Spleen (tissue), 11 donors: ENCODE results near the gene CFI. TPM values are rescaled to one million over a fixed set of nuclear protein-coding genes. Genes with fewer than 3 reads are reported as not detected.

Source experiments
- DNase-seq: peaks from one replicate; pipeline ENCODE4 v3.0.0-alpha.2; 2020
- H3K27ac ChIP-seq, 8 donors: fragments of 200-600 bp; sonication (generic) in 7 of 8; 1 replicate in 4 of 8; 2 replicates in 4 of 8; pipeline versions ENCODE4 v1.5.0 to v1.8.0; 2016 to 2021; ENCODE audit warnings: inconsistent platforms in 4 of 8, mild to moderate bottlenecking in 4 of 8, moderate library complexity in 1 of 8
- H3K27me3 ChIP-seq, 7 donors: fragments of 200-600 bp; sonication (generic) in 6 of 7; replicated peaks in 1 of 7; 1 replicate in 4 of 7; 2 replicates in 3 of 7; pipeline versions ENCODE4 v1.5.0 to v1.8.0; 2016 to 2021; ENCODE audit warnings: inconsistent platforms in 3 of 7, mild to moderate bottlenecking in 1 of 7
- H3K36me3 ChIP-seq, 6 donors: fragments of 200-600 bp; sonication (generic) in 5 of 6; 1 replicate in 4 of 6; 2 replicates in 2 of 6; pipeline versions ENCODE4 v1.5.0 to v1.8.0; 2016 to 2021; ENCODE audit warnings: inconsistent platforms in 2 of 6
- H3K4me1 ChIP-seq, 6 donors: fragments of 200-600 bp; sonication (generic) in 5 of 6; 1 replicate in 3 of 6; 2 replicates in 3 of 6; pipeline versions ENCODE4 v1.5.0 to v1.8.0; 2016 to 2021; ENCODE audit warnings: inconsistent platforms in 3 of 6
- H3K4me3 ChIP-seq, 8 donors: fragments of 200-600 bp; sonication (generic) in 7 of 8; 1 replicate in 4 of 8; 2 replicates in 4 of 8; pipeline versions ENCODE4 v1.5.0 to v1.8.0; 2016 to 2021; ENCODE audit warnings: inconsistent platforms in 4 of 8, mild to moderate bottlenecking in 4 of 8, moderate library complexity in 2 of 8
- H3K9me3 ChIP-seq, 8 donors: fragments of 200-600 bp; sonication (generic) in 7 of 8; 1 replicate in 4 of 8; 2 replicates in 4 of 8; pipeline versions ENCODE4 v1.5.0 to v1.8.0; 2016 to 2021; ENCODE audit warnings: inconsistent platforms in 4 of 8
- POLR2A ChIP-seq, 3 donors: fragments of 450-650 bp; IDR thresholded peaks; one replicate each; pipeline ENCODE4 v1.5.1; 2017; ENCODE audit warnings: antibody characterized with exemption in 3 of 3, mild to moderate bottlenecking in 1 of 3
- POLR2AphosphoS5 ChIP-seq, 3 donors: sonication (generic); formaldehyde crosslinking; IDR thresholded peaks; one replicate each; pipeline ENCODE4 v1.5.1; 2017; ENCODE audit warnings: antibody characterized with exemption in 3 of 3
- WGBS, 5 donors: extraction: QIAGEN DNeasy Blood & Tissue Kit in 3 of 5; methylation state at CpG; one replicate each; pipeline versions ENCODE4 v1.1.5 to v1.1.7; 2013 to 2018; 5-methylcytosine and 5-hydroxymethylcytosine counted together
- intact Hi-C: fragments of 100-400 bp; cut with DNase I; formaldehyde crosslinking; loops from one replicate; pipeline ENCODE4 v1.15.0; 2023; ENCODE audit warnings: low total_unique reads
- polyA plus RNA-seq, 3 donors: library from polyadenylated mRNA; stranded (reverse); fragments of 200-250 nt; gene quantifications; one replicate each; pipeline ENCODE4 v1.2.1, GENCODE V29; 2013
- total RNA-seq, 7 donors: library from RNA; depleted of rRNA in 3 of 7; stranded (reverse); fragments of >200 nt in 3 of 7; fragmentation: NEBNext Ultra II Directional in 4 of 7; extraction: Animal tissue kit (Norgen Biotek cat#: 25700) in 4 of 7; gene quantifications; one replicate each; pipeline versions ENCODE4 v1.1.0 to v1.2.1, GENCODE V29; 2016 to 2021
- TF ChIP-seq, protein P1 (sequence below), 11 experiments: fragments of 200-600 bp in 7 of 11; fragments of 450-650 bp in 4 of 11; sonication (generic) in 4 of 11; IDR thresholded peaks in 8 of 11; conservative IDR thresholded peaks in 3 of 11; 1 replicate in 7 of 11; 2 replicates in 4 of 11; pipeline versions ENCODE4 v1.4.0 to v1.8.0; 2016 to 2021; ENCODE audit warnings: antibody characterized with exemption in 11 of 11, inconsistent platforms in 4 of 11, mild to moderate bottlenecking in 1 of 11
- donor health status: healthy with polysubstance abuse.
- donor health status: DM: no; HTN: no; CAD: no; lungs with moderate emphysema.
- donor health status: DM: no; HTN: no; CAD: no.
- donor health status: Bipolar disorder and iron deficiency.
- donor health status: healthy.
- donor health status: DM: no; HTN: no; CAD: no.
- donor health status: DM: yes; HTN: yes; CAD: no.

Gene CFI
- total and polyA plus RNA-seq, 10 donors = 9.8 to 88.2 (median 59.0) TPM

DNA sequence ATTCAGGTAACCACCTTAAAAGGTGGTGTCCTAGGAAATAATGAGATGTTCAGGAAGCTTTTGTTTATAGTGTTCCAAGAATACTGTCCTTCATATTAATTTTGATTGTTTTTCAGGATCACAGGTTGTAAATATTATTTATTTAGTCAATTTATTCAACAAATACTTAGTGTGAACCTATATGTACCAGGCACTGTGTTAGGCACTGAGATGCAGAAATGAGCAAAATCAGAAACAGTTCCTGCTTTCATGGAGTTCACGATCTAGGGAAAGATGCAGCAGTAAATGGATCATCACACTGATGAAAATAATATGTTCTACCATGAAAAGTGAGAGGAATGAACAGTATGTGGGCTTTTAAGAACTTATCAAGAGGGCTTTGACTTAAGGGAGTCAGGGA lies 53.7 kb downstream of the CFI start:
- WGBS, 5 donors = 88 to 96% (median 90%) methylated on average over 1 of the region's 1 CpG
- H3K9me3 ChIP-seq = no peaks in the 10 kb centered on the region
- H3K27ac ChIP-seq = no peak overlapping the region
- DNase-seq = no peak
- H3K27me3 ChIP-seq = no peaks in the 10 kb centered on the region
- no peaks in the 10 kb centered on the region for H3K4me1 ChIP-seq
- intact Hi-C loops = no loop called here
- H3K4me3 ChIP-seq = no peak overlapping the region
- no peak for TF ChIP-seq POLR2A (IDR thresholded peaks at IDR 0.05)
- TF ChIP-seq, protein P1, sequence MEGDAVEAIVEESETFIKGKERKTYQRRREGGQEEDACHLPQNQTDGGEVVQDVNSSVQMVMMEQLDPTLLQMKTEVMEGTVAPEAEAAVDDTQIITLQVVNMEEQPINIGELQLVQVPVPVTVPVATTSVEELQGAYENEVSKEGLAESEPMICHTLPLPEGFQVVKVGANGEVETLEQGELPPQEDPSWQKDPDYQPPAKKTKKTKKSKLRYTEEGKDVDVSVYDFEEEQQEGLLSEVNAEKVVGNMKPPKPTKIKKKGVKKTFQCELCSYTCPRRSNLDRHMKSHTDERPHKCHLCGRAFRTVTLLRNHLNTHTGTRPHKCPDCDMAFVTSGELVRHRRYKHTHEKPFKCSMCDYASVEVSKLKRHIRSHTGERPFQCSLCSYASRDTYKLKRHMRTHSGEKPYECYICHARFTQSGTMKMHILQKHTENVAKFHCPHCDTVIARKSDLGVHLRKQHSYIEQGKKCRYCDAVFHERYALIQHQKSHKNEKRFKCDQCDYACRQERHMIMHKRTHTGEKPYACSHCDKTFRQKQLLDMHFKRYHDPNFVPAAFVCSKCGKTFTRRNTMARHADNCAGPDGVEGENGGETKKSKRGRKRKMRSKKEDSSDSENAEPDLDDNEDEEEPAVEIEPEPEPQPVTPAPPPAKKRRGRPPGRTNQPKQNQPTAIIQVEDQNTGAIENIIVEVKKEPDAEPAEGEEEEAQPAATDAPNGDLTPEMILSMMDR (IDR thresholded peaks at IDR 0.05 in 8 of 11, conservative IDR thresholded peaks at IDR 0.05 in 3 of 11) = no peak
- TF ChIP-seq POLR2AphosphoS5 (IDR thresholded peaks at IDR 0.05) = no peak
- H3K36me3 ChIP-seq = peaks cover 0 to 10% (median 2%) of the 10 kb centered on the region in 6 donors

- Histone ChIP-seq H3K4me1 (no peaks in the 10 kb centered on the region), H3K9me3 (no peaks in the 10 kb centered on the region), H3K27ac (no peak overlapping the region), H3K4me3 (no peak overlapping the region), H3K36me3 (peaks cover 0 to 17% (median 2%) of the 10 kb centered on the region in 6 donors), H3K27me3 (no peaks in the 10 kb centered on the region)
- intact Hi-C loops = no loop called here
- 71 to 95% (median 93%) methylated on average over 2 of the region's 2 CpGs for WGBS, 5 donors
- no peak for TF ChIP-seq POLR2AphosphoS5 (IDR thresholded peaks at IDR 0.05)
- TF ChIP-seq, protein P1 (IDR thresholded peaks at IDR 0.05 in 8 of 11, conservative IDR thresholded peaks at IDR 0.05 in 3 of 11) = no peak
- TF ChIP-seq POLR2A (IDR thresholded peaks at IDR 0.05) = no peak
- DNase-seq = no peak
Measured at GRCh38 chr4:109746728-109747127, 55.1 kb downstream of the CFI start.

GRCh38 chr4:109745830-109746229 lies 56.0 kb downstream of the CFI start:
- peaks cover 0 to 23% (median 3%) of the 10 kb centered on the region in 6 donors for H3K36me3 ChIP-seq
- TF ChIP-seq, protein P1 (IDR thresholded peaks at IDR 0.05 in 8 of 11, conservative IDR thresholded peaks at IDR 0.05 in 3 of 11) = no peak
- no peak for TF ChIP-seq POLR2AphosphoS5 (IDR thresholded peaks at IDR 0.05)
- no peak for TF ChIP-seq POLR2A (IDR thresholded peaks at IDR 0.05)
- no peak for DNase-seq
- no peaks in the 10 kb centered on the region for H3K9me3 ChIP-seq
- no peak overlapping the region for H3K27ac ChIP-seq
- H3K27me3 ChIP-seq = no peaks in the 10 kb centered on the region
- H3K4me3 ChIP-seq = no peak overlapping the region
- no peaks in the 10 kb centered on the region for H3K4me1 ChIP-seq
- intact Hi-C loops = no loop called here

GRCh38 chr4:109739547-109739946 lies 62.3 kb downstream of the CFI start:
- Histone ChIP-seq H3K27ac (no peak overlapping the region), H3K4me1 (no peaks in the 10 kb centered on the region), H3K36me3 (peaks cover 0 to 12% (median 0%) of the 10 kb centered on the region in 6 donors), H3K4me3 (no peak overlapping the region), H3K9me3 (no peaks in the 10 kb centered on the region), H3K27me3 (no peaks in the 10 kb centered on the region)
- 86 to 96% (median 94%) methylated on average over 3 of the region's 3 CpGs for WGBS, 5 donors
- no peak for TF ChIP-seq POLR2AphosphoS5 (IDR thresholded peaks at IDR 0.05)
- TF ChIP-seq POLR2A (IDR thresholded peaks at IDR 0.05) = no peak
- TF ChIP-seq, protein P1 (IDR thresholded peaks at IDR 0.05 in 8 of 11, conservative IDR thresholded peaks at IDR 0.05 in 3 of 11) = no peak
- no peak for DNase-seq
- intact Hi-C loops = loop anchor here (10.0 kb wide), 2 partner anchors 65 to 315 kb away; partner anchors contain the start of gene CFI
